GM18858 (cell line): ENCODE data around the gene CPSF4L.
"Not testable (repeated sequence)": the region's sequence is repeated elsewhere in the genome, so short reads cannot be mapped to it uniquely, and the experiment has no call there.

Experiments
- ATAC-seq: cut with Tn5 transposase; IDR thresholded peaks from one replicate; pipeline ENCODE4 v1.9.1; 2021; ENCODE audit not compliant: unreplicated experiment

Gene CPSF4L

DNA sequence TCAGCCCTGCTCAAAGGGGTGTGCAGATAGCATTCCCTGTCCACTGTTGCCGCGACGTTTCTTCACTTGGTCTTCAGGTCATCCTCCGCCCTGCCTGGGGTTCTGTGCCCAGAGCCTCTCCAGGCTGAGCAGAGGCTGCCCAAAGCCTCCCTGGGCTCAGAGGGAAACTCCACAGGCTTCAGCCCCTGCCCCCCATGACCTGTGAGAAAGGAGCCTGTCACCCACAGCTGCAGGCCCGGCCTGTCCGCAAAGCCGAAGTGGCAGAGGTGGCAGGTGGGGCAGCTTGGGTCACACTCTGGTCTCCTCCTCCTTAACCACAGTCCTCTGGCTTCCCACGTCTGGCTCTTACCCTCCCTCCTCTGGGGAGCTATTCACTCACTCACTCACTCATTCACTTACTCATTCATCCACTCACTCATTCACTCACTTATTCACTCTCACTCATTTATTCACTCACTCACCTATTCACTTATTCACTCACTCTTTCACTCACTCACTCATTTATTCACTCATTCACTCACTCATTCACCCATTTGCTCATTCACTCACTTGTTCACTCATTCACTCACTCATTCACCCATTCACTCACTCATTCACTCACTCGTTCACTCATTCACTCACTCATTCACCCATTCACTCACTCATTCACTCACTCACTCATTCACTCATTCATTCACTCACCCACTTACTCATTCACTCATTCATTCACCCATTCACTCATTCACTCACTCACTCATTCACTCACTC is 7.1 kb upstream of the CPSF4L start:
- no peak for ATAC-seq

DNA sequence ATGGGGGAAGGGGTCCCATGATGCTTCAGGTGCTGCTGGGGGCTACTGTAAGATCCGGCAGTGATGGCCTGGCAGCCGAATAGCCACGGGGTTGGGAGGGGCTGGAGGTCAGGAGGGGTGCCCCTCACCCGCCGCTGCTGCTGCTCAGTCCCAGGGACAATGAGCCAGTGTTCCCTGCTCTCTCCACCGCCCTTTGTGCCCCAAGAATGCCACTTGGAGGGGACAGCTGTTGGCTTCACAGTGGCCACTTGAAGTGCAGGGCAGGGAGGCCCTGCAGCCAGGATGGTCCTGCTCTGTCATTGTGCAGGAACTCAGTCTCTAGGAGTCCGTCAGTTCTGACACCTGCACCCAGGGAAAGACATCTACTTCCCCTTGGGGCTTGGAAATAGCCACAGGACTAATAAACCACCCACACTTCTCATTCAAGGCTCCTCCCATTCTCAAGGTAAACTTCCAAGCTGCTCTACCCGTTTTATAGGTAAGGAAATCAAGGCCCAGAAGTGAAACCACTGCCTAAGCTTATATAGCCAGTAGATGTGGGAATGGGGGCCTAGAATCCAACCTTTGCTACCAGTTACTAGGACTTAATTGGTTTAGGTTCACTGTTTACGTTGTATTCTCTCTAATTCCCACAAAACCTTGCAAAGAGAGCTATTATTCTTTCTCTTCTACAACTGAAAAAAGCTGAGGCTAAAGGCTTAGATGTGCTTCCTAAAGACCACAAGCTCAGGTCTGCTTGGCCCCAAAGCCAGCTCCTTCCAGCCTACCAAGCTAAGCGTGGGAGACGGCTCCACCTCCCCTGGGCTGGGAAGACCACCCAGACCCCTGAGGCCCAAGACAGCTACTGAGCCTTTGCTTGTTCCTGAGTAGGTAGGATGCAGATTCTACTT is 6.2 kb upstream of the CPSF4L start:
- no peak for ATAC-seq

DNA sequence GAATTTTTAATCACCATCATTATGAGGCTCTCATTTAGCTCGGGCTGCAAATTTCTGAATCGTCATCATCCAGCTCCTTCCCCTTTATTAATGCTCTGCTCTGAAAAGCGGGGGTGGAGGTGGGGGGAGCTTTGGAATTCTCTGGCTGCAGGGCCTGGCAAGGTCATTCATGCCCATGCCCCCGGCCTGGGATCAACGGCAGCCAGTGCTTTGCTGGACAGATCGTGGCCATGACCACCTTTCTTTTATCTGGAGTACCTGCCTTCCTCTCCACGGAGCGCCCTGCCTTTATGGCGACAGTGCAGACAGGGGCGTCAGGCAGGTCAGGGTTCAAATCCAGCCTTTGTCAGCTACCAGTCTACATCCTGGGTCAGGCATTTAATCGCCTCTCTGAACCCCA is 5.1 kb upstream of the CPSF4L start:
- ATAC-seq: no peak

DNA sequence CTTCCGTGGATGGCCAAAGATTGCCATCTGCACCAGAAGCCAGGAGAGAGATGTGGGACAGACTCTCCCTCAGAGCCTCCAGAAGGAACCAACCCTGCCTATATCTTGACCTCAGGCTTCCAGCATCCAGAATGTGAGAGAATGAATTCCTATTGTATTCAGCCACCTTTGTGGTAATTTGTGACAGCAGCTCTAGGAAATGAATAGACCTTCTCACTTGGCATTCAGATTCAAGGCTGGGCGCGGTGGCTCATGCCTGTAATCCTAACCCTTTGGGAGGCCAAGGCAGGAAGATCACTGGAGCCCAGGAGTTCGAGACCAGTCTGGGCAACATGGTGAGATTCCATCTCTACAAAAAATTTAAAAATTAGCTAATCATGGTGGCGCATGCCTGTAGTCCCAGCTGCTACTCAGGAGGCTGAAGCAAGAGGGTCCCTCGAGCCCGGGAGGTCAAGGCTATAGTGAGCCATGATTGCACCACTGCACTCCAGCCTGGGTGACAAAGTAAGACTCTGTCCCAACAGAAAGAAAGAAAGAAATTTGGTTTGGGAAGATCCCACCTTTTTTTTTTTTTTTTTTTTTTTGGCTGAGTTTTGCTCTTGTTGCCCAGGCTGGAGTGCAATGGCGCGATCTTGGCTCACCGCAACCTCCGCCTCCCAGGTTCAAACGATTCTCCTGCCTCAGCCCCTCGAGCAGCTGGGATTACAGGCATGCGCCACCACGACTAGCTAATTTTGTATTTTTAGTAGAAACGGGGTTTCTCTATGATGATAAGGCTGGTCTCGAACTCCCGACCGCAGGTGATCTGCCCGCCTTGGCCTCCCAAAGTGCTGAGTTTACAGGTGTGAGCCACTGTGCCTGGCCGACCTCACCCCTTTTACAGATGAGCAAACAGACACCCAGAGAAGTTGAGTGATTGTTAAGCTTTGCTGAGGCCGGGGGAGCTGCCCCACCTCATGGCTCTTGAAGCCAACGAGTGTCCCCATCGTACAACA is 4.3 kb upstream of the CPSF4L start:
- no peak for ATAC-seq

DNA sequence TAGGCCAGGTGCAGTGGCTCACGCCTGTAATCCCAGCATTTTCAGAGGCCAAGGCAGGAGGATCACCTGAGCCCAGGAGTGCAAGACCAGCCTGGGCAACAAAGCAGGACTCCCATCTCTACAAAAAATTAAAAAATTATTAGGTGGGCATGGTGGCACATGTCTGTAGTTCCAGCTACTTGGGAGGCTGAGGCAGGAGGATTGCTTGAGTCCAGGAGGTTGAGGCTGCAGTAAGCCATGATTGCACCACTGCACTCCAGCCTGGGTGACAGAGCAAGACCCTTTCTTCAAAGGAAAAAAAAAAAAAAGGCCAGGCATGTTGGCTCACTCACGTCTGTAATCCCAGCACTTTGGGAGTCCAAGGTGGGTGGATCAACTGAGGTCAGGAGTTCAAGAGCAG is 2.8 kb upstream of the CPSF4L start:
- ATAC-seq: not testable (repeated sequence)

DNA sequence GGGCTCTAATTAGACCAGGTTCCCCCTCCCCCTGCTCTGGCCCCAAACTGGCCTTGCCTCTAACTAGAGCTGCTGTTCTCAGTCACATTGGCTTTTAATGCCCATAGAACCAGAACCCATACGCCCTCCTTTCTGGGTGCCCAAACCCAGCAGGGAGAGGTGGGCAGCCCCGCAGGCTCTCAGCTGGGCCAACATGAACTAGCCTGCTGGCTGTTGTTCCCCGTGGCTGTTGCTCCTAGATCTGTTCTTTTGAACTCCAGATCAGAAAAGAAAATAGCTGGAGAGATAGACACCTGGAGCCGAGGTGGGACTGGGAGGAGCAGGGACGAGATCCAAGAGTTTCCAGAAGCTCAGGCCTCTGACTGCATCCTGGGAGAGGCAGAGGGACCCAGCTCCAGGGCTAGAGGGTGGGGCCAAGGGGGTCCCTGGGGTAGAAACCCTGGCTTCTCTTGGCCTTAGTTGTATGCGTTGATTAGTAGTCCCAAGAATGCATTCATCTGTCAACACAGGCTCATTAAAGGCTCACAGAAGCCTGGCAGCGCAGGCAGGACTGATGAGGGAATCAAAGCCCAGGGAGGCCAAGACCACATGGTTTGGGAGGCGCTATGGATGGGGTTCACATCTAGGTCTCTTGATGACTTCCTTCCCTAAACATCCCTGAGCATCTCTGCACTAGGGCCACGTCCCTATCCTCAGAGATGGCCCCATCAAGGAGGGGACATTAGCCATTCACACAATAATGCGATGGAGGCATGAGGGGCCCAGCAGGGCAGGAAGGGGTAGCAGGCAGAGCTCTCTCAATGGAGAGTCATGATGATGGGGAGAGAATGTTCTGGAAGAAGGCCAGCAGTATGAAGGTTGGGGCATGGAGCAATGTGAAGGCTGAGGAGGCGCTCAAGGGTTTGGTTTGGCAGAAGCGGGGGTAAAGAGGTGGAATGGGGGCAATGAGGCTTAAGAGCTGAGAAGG is 1.3 kb upstream of the CPSF4L start:
- no peak for ATAC-seq

DNA sequence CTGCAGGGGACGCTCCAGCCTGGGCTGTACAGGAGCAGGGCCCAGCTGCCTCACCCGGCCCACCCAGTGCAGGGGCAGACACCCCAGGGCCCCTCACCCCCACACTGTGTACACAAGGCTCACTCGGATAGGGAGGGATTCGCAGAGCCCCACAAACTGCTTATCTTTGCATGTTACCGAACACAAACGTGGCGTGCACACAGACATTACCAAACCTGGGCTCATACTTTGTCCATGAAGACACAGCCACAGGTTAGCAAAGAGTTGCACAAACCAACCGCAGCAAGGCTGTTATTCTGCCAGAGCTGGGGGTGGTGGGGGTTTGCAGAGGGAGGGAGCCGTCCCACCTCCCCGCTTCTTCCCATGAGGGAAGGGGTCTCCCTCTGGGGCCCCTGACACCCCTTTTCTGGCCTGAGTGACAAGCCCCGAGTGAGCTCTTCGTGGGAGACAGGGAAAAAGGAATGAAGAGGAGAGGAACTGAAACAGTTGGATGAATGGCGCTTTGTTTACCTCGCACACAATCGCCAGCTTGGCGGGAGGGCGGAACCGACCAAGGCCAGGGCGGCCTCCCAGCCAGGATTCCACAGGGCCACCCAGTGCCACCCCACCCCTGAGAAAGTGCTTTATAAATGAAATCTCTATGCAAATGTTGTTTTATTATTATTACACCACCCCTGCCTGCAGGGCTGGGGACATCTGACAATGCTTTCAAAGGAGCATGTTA is 434 bp upstream of the CPSF4L start:
- ATAC-seq: no peak

DNA sequence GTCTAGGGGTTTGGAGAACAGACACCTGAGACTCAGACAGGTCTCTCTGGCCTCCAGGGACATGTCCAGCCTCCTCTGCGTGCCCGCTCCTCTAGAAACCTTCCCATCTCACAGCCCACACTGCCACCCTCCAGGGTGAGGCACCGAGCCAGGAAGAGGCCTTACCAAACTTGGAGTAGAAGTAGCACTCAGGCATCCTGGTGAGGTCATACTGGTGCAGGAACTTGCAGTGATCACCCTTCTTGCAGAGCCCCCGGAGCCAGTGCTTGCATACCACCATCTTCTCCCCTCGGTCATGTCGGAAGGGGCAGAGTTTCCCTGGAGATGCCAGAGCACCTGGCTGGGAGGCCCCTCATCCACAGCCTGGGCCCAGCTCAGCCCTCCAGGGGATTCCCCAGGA is 4.2 kb downstream of the CPSF4L start:
- ATAC-seq: no peak

DNA sequence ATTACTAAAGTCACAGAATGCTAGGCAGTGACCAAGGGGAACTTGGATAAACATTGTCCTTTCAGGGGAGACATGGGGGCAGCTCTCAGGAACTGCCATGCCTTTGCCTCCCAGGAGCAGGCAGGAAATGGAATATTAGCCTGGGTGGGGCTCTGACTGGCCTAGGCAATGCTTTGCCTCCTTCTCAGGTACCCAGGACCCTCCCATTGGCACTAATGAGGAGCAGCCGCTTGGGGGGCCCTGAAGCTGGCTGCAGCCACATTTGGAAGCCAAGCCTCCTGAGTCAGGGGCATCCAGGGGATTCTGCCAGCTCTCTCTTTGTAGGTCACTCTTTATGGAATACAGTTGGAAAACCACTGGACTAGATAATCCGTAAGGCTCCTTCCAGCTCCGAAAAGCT is 5.5 kb downstream of the CPSF4L start:
- no peak for ATAC-seq

DNA sequence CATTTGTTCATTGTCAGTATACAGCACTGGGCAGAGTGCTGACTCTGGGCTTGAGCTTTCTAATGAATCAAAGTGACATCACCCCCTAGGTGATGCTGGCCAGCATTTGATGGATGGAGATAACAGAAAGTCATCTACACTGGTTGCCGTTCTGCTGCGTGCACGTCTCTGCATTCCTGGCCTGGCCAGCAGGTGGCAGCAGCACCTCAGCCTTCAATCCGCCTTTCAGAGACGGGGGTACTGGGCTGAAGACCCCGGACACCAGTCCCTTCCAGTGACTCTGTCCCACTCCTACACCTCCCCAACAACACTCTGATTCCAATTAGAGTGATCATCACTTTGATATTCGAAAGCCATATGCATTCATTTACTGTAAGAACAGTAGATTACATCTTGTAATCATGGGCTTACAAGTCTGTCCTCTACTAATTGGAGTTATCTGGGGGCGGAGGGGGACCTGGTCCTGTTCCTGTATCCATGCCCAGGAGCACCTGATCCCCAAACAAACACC is 6.0 kb downstream of the CPSF4L start:
- no peak for ATAC-seq

DNA sequence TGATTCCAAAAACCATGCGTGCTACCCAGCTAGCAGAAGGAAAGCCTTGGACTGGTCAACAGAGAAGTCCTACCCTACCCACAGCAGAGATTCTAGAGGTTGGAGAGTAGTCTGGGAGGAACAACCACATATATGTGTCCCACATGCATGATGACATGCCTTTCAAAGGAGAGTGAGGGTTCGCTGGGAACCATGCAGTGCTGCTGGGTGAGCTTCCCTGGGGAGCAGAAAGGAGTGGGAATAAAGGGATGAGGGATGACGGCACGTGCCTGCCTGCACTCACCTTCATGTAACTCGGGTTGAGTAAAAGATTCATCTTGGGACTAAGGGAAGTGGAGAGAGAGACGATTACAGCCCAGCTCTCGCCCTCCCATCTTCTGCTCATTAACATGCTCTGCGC is 9.8 kb downstream of the CPSF4L start:
- ATAC-seq: no peak

DNA sequence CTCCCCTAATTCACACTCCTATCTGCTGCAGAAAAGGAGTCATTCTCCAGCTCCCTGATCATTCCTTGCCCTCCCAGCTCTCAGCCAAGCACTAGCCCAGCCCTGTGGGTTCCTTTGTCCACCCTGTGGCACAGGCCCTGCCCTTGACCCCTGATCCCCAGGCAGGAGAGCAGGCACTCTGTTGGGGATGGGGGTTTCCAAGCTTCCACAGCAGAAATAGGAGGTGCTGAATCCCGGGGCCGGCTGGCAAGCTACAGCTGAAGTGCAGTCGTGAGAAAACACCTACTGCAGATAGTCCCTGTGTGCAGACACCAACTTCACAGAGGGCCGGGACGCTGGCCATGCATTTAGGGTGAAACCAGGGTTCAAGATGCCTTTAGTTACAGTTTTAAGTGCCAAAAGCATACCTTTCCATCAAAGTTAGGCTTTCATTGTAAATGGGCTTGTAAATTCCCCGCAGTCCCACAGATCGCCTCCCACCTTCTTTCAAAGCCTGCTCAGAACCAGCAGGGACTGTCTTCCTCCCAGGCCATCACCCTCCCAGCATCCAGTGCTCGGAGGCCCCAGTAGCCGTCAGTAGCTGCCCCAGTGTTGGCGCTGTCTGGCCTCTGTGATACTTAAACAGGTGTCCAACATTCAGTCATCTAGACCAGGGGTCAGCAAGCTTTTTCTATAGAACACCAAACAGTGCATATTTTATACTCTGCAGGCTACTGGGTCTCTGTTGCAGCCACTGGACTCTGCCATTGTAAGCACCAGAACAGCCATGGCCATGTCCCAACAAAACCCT is 10.6 kb downstream of the CPSF4L start:
- no peak for ATAC-seq

DNA sequence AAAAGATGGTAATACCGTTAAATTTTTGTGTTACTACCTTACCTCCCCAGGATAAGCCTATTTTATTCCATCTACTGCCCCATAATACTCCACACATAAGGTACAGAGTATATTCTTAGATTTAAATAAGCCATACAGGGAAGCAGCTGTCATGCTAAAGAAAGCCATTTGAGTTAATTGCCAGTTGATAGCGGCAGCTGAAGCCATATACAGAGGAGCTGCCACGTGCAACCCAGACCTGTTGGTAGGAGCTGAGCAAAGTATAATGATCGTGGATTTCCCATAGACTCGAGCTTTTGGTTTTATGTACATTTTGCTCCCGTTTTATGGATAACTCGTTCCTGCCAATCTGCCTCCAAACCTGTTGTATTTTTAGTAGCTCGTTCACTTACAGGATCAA is 12.0 kb downstream of the CPSF4L start:
- ATAC-seq: no peak

DNA sequence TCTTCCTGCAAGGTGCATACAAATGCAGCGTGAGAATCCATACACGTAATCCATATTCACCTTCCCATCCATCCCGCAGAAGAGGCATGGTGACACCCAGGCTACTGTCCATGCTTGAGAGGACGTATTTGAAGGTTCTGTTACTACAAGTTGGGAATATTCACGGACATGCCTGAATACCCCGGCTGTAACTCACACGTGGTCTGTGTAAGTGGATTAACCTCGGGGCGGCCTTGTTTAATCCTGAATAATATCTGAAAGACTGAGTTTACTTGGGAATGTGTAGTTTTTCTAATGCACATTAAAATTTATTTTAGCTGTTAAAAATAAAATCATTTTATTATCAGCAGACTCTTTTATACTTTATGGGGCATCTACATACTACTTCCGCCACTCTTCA is 13.1 kb downstream of the CPSF4L start:
- no peak for ATAC-seq

DNA sequence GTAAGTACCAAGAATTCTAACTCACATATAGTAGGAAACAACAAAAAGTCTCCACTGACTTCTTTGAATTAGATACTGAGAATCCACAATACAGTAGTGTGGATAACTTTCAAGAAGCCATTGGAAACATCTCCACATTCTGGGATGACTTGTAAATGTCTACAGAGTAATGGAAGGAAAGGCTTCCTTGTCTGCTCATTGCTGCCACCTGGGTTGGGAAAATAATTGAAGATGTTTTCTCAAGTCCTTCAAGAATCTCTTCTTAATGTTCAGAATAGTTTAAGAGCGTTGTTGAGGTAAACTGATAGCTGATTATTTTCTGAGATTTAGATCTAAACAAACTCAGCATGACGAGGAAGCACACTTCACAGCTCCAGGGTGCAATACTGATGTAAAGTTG is 14.0 kb downstream of the CPSF4L start:
- no peak for ATAC-seq

DNA sequence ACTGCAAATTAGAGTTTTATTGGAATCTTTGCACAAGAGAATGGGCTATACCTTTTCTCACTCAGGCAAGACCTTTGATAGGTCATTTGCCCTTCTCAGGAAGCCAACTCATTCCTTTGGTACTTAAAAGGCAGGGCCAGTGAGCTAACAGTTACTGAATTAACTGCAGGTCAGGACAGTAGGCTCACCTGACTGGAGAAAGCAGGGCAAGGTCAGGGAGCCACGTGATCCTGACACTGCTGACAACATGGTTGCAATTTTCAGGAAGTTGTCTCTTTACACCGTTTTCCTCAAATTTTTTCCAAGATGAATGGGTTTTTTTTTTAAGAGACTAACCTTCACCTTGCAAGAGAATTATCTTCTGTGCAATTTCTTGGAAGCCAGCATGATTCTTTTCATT is 21.1 kb downstream of the CPSF4L start:
- ATAC-seq: no peak

DNA sequence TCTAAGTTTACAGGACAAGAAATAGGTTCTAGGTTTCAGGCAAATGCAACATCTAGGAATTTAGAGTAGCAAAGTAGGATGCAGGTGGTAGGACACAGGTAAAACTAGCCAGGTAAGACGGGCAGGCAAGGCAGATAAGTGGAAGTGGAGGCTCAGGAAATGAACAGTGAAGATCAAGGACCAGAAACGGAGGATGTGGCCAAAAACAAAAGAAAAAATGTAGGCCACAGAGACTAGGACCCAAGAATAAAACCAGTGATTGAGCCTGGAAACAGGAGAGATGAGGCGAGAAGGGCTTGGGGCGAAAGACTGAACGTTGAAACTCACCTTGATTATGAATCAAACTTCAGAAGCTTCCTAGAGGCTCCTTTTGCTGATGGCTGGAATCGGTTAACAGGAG is 24.0 kb downstream of the CPSF4L start:
- ATAC-seq: no peak

DNA sequence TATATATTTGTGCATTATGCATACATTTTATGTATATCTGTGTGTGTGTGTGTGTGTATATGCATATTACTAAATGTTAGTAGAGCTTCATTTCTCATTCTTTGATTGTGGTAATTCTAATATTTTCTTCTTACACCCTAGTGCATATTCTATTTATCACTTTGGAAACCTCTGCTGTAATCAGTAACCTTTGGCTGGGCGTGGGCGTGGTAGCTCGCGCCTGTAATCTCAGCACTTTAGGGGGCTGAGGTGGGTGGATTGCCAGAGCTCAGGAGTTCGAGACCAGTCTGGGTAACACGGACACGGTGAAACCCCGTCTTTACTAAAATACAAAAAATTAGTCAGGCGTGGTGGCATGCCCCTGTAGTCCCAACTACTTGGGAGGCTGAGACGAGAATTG is 26.9 kb downstream of the CPSF4L start:
- ATAC-seq: no peak
